GM10248 (cell line): ENCODE results near the gene SETBP1.

ENCODE experiments used
- CTCF ChIA-PET: fragments of 300-600 bp; sonication (Branson Sonifier 250); formaldehyde crosslinking; extraction: SDS; loops from one replicate; lab custom pipeline; 2021; ENCODE audit warnings: antibody characterized with exemption; lab: Yijun Ruan, JAX
- POLR2A ChIA-PET: fragments of 350-650 bp; sonication (Branson Sonifier 250); formaldehyde crosslinking; extraction: SDS; loops from one replicate; lab custom pipeline; 2020; ENCODE audit warnings: antibody characterized with exemption; lab: Yijun Ruan, JAX
- DNase-seq: peaks from one replicate; pipeline ENCODE4 v3.0.0; 2012; ENCODE audit errors: extremely low spot score
- TF ChIP-seq, protein P1 (sequence below): IDR thresholded peaks from 2 replicates; pipeline ENCODE4 v1.5.1; 2012; ENCODE audit warnings: mild to moderate bottlenecking, low read depth; ENCODE audit errors: extremely low read depth, missing control alignments, control extremely low read depth

The SETBP1 gene

DNA sequence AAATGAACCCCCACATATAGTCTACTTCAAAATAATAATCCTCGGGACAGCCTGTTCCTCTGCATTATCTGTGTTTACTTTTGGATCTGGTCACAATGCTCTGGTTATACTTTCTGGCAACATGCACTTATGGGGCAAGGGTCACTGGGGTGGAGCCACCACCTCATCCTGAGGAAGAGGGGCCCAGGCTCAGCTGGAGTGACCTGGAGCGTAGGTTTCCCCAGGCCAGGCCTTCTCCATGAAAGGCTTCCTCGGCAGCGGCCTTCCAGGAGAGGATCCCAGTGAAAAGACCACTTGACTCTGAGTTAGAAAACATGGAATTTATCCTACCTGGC lies 237.4 kb downstream of the SETBP1 start:
- ChIA-PET CTCF (interaction anchor here (2.0 kb wide), 1 partner anchor 8 kb away, joined by 6 read pairs; no protein-coding TSS in a partner anchor), POLR2A (no interaction called here)
- TF ChIP-seq, protein P1, sequence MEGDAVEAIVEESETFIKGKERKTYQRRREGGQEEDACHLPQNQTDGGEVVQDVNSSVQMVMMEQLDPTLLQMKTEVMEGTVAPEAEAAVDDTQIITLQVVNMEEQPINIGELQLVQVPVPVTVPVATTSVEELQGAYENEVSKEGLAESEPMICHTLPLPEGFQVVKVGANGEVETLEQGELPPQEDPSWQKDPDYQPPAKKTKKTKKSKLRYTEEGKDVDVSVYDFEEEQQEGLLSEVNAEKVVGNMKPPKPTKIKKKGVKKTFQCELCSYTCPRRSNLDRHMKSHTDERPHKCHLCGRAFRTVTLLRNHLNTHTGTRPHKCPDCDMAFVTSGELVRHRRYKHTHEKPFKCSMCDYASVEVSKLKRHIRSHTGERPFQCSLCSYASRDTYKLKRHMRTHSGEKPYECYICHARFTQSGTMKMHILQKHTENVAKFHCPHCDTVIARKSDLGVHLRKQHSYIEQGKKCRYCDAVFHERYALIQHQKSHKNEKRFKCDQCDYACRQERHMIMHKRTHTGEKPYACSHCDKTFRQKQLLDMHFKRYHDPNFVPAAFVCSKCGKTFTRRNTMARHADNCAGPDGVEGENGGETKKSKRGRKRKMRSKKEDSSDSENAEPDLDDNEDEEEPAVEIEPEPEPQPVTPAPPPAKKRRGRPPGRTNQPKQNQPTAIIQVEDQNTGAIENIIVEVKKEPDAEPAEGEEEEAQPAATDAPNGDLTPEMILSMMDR = no peak
- DNase-seq = no peak

- ChIA-PET POLR2A (no interaction called here), CTCF (interaction anchor here (0.7 kb wide), 1 partner anchor 17 kb away, joined by 4 read pairs; no protein-coding TSS in a partner anchor)
- TF ChIP-seq, protein P1 = no peak
- no peak for DNase-seq
These were observed 239.8 kb downstream of the SETBP1 start for GRCh38 chr18:44920441-44920840.

GRCh38 chr18:44921974-44922373 lies 241.3 kb downstream of the SETBP1 start:
- TF ChIP-seq, protein P1 = no peak
- ChIA-PET CTCF (interaction anchor here (1.0 to 5.5 kb wide), 4 partner anchors 10 to 27 kb away, joined by 3 to 39 read pairs (median 6); no protein-coding TSS in a partner anchor), POLR2A (no interaction called here)
- DNase-seq = no peak

DNA sequence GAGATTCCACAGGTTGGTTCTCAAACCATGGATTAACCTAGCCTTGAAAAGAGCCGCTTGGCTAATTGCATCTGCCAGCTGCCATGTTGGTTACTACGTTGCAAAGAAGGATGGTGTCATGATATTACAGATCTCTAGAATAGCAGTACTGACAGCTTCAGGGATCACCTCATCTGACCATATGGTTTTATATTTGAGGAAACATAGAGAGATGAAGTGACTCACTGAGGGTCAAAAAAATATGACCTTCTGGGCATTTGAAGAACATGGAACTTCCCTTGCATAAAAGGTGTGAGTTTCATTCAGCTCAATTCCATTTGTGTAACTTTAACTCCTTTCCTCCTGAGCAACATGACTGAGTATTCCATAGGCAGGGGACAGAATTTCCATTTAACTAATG lies 242.3 kb downstream of the SETBP1 start:
- no peak for DNase-seq
- ChIA-PET POLR2A (no interaction called here), CTCF (interaction anchor here (0.9 to 5.5 kb wide), 7 partner anchors 11 to 290 kb away, joined by 3 to 39 read pairs (median 5); no protein-coding TSS in a partner anchor)
- TF ChIP-seq, protein P1 = no peak

- TF ChIP-seq, protein P1 = no peak
- POLR2A ChIA-PET = no interaction called here
- DNase-seq = no peak
- CTCF ChIA-PET = interaction anchor here (1.0 to 5.5 kb wide), 7 partner anchors 8 to 288 kb away, joined by 3 to 39 read pairs (median 6); no protein-coding TSS in a partner anchor
These were observed 244.3 kb downstream of the SETBP1 start for GRCh38 chr18:44924785-44925499.

- no peak for DNase-seq
- ChIA-PET CTCF (interaction anchor here (1.3 to 5.5 kb wide), 4 partner anchors 9 to 15 kb away, joined by 4 to 39 read pairs (median 8); no protein-coding TSS in a partner anchor), POLR2A (no interaction called here)
- TF ChIP-seq, protein P1 = no peak
These were observed 246.6 kb downstream of the SETBP1 start for GRCh38 chr18:44927127-44927849.
